Pancreas (tissue), 10 donors: ENCODE measurements around the gene SOX18. TPM values are rescaled to one million over a fixed set of nuclear protein-coding genes. Genes with fewer than 3 reads are reported as not detected.

ENCODE experiments used
- ATAC-seq, 4 donors: fragments of 200-7000 bp; cut with Tn5 transposase; one replicate each; pipeline versions ENCODE4 v1.8.0 to v1.9.1; 2020; ENCODE audit warnings: mild to moderate bottlenecking in 4 of 4, moderate library complexity in 4 of 4
- DNase-seq, 6 donors: peaks; one replicate each; pipeline ENCODE4 v3.0.0-alpha.2; 2020
- FAIRE-seq: peaks from 2 replicates; lab custom pipeline; 2012; peaks lifted over from hg19 to GRCh38; lab: Jason Lieb, UNC
- H3K27ac ChIP-seq, 4 donors: fragments of 200-600 bp; sonication (generic); 1 replicate in 3 of 4; 2 replicates in 1 of 4; pipeline versions ENCODE4 v1.5.0 to v1.8.0; 2020
- H3K27me3 ChIP-seq, 4 donors: fragments of 200-600 bp; one replicate each; pipeline ENCODE4 v1.8.0; 2021
- H3K36me3 ChIP-seq, 3 donors: fragments of 200-600 bp; sonication (generic) in 1 of 3; one replicate each; pipeline versions ENCODE4 v1.5.0 to v1.8.0; 2020 to 2021
- H3K4me1 ChIP-seq, 3 donors: fragments of 200-600 bp; one replicate each; pipeline ENCODE4 v1.8.0; 2021
- H3K4me3 ChIP-seq, 4 donors: fragments of 200-600 bp; sonication (generic) in 2 of 4; one replicate each; pipeline versions ENCODE4 v1.5.0 to v1.8.0; 2020 to 2021
- H3K9me3 ChIP-seq, 4 donors: fragments of 200-600 bp; one replicate each; pipeline ENCODE4 v1.8.0; 2021
- WGBS, 2 donors: extraction: QIAGEN DNeasy Blood & Tissue Kit; methylation state at CpG; one replicate each; pipeline ENCODE4 v1.1.7; 2013; 5-methylcytosine and 5-hydroxymethylcytosine counted together
- intact Hi-C, 3 donors: fragments of 100-400 bp; cut with DNase I; formaldehyde crosslinking; loops; one replicate each; pipeline versions ENCODE4 v1.11.1 to v1.14.2; 2022
- microRNA-seq, 2 donors: library from miRNA; unstranded; fragments of <30 nt; microRNA quantifications; one replicate each; pipeline versions ENCODE4 to v1.1.0, GENCODE V29; 2019 to 2020
- polyA plus RNA-seq, 2 donors: library from polyadenylated mRNA; stranded (reverse); fragments of 200-250 nt; gene quantifications; one replicate each; pipeline ENCODE4 v1.2.3, GENCODE V29; 2013
- total RNA-seq, 6 donors: library from RNA; stranded (reverse); fragmentation: NEBNext Ultra II Directional in 4 of 6; extraction: Animal tissue kit (Norgen Biotek cat#: 25700) in 4 of 6; gene quantifications; one replicate each; pipeline versions ENCODE4 v1.2.1 to v1.2.4, GENCODE V29; 2021 to 2023
- TF ChIP-seq, protein P1 (sequence below), 4 donors: fragments of 200-600 bp; sonication (generic) in 3 of 4; IDR thresholded peaks; one replicate each; pipeline versions ENCODE4 v1.5.0 to v1.8.0; 2021; ENCODE audit warnings: antibody characterized with exemption in 4 of 4
- donor health status: healthy with polysubstance abuse.
- donor health status: DM: no; HTN: no; CAD: no; lungs with moderate emphysema.
- donor health status: DM: no; HTN: no; CAD: no.
- donor health status: control.
- donor health status: control.
- donor health status: Bipolar disorder and iron deficiency.
- donor health status: DM: yes; HTN: yes; CAD: no.
- donor health status: DM: no; HTN: no; CAD: no.
- donor health status: DM: no; HTN: no; CAD: no.
- donor health status: DM: yes; HTN: yes; CAD: no.

The SOX18 gene
- total and polyA plus RNA-seq, 8 donors, result 3.7 to 9.1 (median 6.0) TPM

- FAIRE-seq, result no peak
- Histone ChIP-seq H3K27me3 (no peaks in the 10 kb centered on the region), H3K9me3 (no peaks in the 10 kb centered on the region), H3K27ac (no peak overlapping the region), H3K4me1 (no peaks in the 10 kb centered on the region), H3K4me3 (no peak overlapping the region), H3K36me3 (peaks cover 5 to 41% (median 19%) of the 10 kb centered on the region in 3 donors)
- WGBS, 2 donors, result 77% methylated on average over 7 of the region's 7 CpGs
- no peak for DNase-seq
- ATAC-seq, result no peak
- intact Hi-C loops, result no loop called here
- TF ChIP-seq, protein P1, sequence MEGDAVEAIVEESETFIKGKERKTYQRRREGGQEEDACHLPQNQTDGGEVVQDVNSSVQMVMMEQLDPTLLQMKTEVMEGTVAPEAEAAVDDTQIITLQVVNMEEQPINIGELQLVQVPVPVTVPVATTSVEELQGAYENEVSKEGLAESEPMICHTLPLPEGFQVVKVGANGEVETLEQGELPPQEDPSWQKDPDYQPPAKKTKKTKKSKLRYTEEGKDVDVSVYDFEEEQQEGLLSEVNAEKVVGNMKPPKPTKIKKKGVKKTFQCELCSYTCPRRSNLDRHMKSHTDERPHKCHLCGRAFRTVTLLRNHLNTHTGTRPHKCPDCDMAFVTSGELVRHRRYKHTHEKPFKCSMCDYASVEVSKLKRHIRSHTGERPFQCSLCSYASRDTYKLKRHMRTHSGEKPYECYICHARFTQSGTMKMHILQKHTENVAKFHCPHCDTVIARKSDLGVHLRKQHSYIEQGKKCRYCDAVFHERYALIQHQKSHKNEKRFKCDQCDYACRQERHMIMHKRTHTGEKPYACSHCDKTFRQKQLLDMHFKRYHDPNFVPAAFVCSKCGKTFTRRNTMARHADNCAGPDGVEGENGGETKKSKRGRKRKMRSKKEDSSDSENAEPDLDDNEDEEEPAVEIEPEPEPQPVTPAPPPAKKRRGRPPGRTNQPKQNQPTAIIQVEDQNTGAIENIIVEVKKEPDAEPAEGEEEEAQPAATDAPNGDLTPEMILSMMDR (IDR thresholded peaks at IDR 0.05), result no peak
Observed at GRCh38 chr20:64003960-64004725, 45.3 kb downstream of the SOX18 start.

GRCh38 chr20:64001607-64002011, 47.8 kb downstream of the SOX18 start:
- H3K4me1 ChIP-seq, result no peaks in the 10 kb centered on the region
- H3K9me3 ChIP-seq, result no peaks in the 10 kb centered on the region
- intact Hi-C loops, result no loop called here
- ATAC-seq (peak in 3 of 4 donors; percentile 32 to 79 (median 68)), DNase-seq (no peak), FAIRE-seq (no peak)
- peaks cover 0 to 60% (median 21%) of the 10 kb centered on the region in 3 donors for H3K36me3 ChIP-seq
- TF ChIP-seq, protein P1 (IDR thresholded peaks at IDR 0.05), result no peak
- no peaks in the 10 kb centered on the region for H3K27me3 ChIP-seq
- H3K4me3 ChIP-seq, result no peak overlapping the region
- 52 to 54% methylated on average over 11 of the region's 11 CpGs for WGBS, 2 donors
- H3K27ac ChIP-seq, result no peak overlapping the region

- no peak for FAIRE-seq
- Histone ChIP-seq H3K4me3 (no peak overlapping the region), H3K9me3 (no peaks in the 10 kb centered on the region), H3K36me3 (peaks cover 0 to 64% (median 28%) of the 10 kb centered on the region in 3 donors), H3K27me3 (no peaks in the 10 kb centered on the region), H3K27ac (no peak overlapping the region), H3K4me1 (no peaks in the 10 kb centered on the region)
- intact Hi-C loops, result no loop called here
- DNase-seq, result no peak
- TF ChIP-seq, protein P1 (IDR thresholded peaks at IDR 0.05), result no peak
- 91 to 95% methylated on average over 12 of the region's 12 CpGs for WGBS, 2 donors
- ATAC-seq, result no peak
Observed at GRCh38 chr20:64000906-64001305, 48.5 kb downstream of the SOX18 start.

Small RNAs within 50 kb of the gene (microRNA-seq; reads per million reads assigned to microRNA genes)
- 0.29 to 0.39 reads per million in 2 donors for gene MIR6813

Other genes starting within 250 kb of the SOX18 start
- gene ZBTB46, start 218.4 kb downstream of the SOX18 start, total RNA-seq, result 1 to 10 TPM; 2.2 to 7.4 (median 3.0) TPM
- 1 to 10 TPM; 2.8 to 3.6 TPM for gene ZBTB46, start 218.4 kb downstream of the SOX18 start, polyA plus RNA-seq
- not detected for gene ABHD16B, start 188.1 kb downstream of the SOX18 start, total RNA-seq
- under 1 TPM; 0.12 to 0.53 TPM for gene ABHD16B, start 188.1 kb downstream of the SOX18 start, polyA plus RNA-seq
- gene TPD52L2, start 184.4 kb downstream of the SOX18 start, total RNA-seq, result 10 to 100 TPM; 16.3 to 35.0 (median 22.3) TPM
- 10 to 100 TPM; 33.8 to 47.3 TPM for gene TPD52L2, start 184.4 kb downstream of the SOX18 start, polyA plus RNA-seq
- 10 to 100 TPM; 25.0 to 31.5 (median 29.2) TPM for gene DNAJC5, start 154.5 kb downstream of the SOX18 start, total RNA-seq
- gene DNAJC5, start 154.5 kb downstream of the SOX18 start, polyA plus RNA-seq, result 10 to 100 TPM; 20.1 to 23.3 TPM
- 10 to 100 TPM; 13.9 to 23.1 (median 17.2) TPM for gene UCKL1, start 93.2 kb downstream of the SOX18 start, total RNA-seq
- gene UCKL1, start 93.2 kb downstream of the SOX18 start, polyA plus RNA-seq, result 10 to 100 TPM; 67.8 to 84.7 TPM
- gene ZNF512B, start 79.7 kb downstream of the SOX18 start, total RNA-seq, result 10 to 100 TPM in 3 of 6 donors, 1 to 10 TPM in 3; 8.5 to 12.8 (median 9.8) TPM
- gene ZNF512B, start 79.7 kb downstream of the SOX18 start, polyA plus RNA-seq, result 10 to 100 TPM; 12.8 to 22.0 TPM
- gene SAMD10, start 70.0 kb downstream of the SOX18 start, total RNA-seq, result 1 to 10 TPM; 1.3 to 5.2 (median 3.1) TPM
- gene SAMD10, start 70.0 kb downstream of the SOX18 start, polyA plus RNA-seq, result 1 to 10 TPM; 5.6 to 7.3 TPM
- 10 to 100 TPM; 27.2 to 39.4 (median 32.2) TPM for gene PRPF6, start 68.5 kb downstream of the SOX18 start, total RNA-seq
- 10 to 100 TPM; 35.7 to 49.2 TPM for gene PRPF6, start 68.5 kb downstream of the SOX18 start, polyA plus RNA-seq
- 1 to 10 TPM in 1 of 6 donors, under 1 TPM in 5; 0.31 to 1.0 (median 0.70) TPM for gene C20orf204, start 13.5 kb downstream of the SOX18 start, total RNA-seq
- 1 to 10 TPM; 2.4 to 3.7 TPM for gene C20orf204, start 13.5 kb downstream of the SOX18 start, polyA plus RNA-seq
- 10 to 100 TPM; 11.6 to 24.5 (median 13.9) TPM for gene TCEA2, start 13.6 kb upstream of the SOX18 start, total RNA-seq
- 10 to 100 TPM; 35.7 to 52.9 TPM for gene TCEA2, start 13.6 kb upstream of the SOX18 start, polyA plus RNA-seq
- gene RGS19, start 29.9 kb upstream of the SOX18 start, total RNA-seq, result 10 to 100 TPM in 1 of 6 donors, 1 to 10 TPM in 5; 3.2 to 11.9 (median 4.1) TPM
- 1 to 10 TPM; 7.5 to 8.9 TPM for gene RGS19, start 29.9 kb upstream of the SOX18 start, polyA plus RNA-seq
- gene OPRL1, start 30.4 kb upstream of the SOX18 start, total RNA-seq, result 1 to 10 TPM in 3 of 6 donors, under 1 TPM in 3; 0.25 to 2.2 (median 1.1) TPM
- gene OPRL1, start 30.4 kb upstream of the SOX18 start, polyA plus RNA-seq, result under 1 TPM; 0.49 to 0.94 TPM
- gene LKAAEAR1, start 34.8 kb upstream of the SOX18 start, total RNA-seq, result under 1 TPM in 2 of 6 donors, not detected in 4; 0.22 to 0.24 TPM
- gene LKAAEAR1, start 34.8 kb upstream of the SOX18 start, polyA plus RNA-seq, result not detected
- gene NPBWR2, start 57.9 kb upstream of the SOX18 start, total RNA-seq, result not detected
- gene NPBWR2, start 57.9 kb upstream of the SOX18 start, polyA plus RNA-seq, result not detected
- gene MYT1, start 114.8 kb upstream of the SOX18 start, total RNA-seq, result under 1 TPM; 0.13 to 0.67 (median 0.37) TPM
- 1 to 10 TPM in 1 of 2 donors, under 1 TPM in 1; 0.76 to 5.1 TPM for gene MYT1, start 114.8 kb upstream of the SOX18 start, polyA plus RNA-seq
- gene PCMTD2, start 206.1 kb upstream of the SOX18 start, total RNA-seq, result 10 to 100 TPM; 11.8 to 36.2 (median 24.0) TPM
- 10 to 100 TPM; 22.2 to 36.8 TPM for gene PCMTD2, start 206.1 kb upstream of the SOX18 start, polyA plus RNA-seq